NCI-H1417 treated with DMSO at 0.1 percent for 48 hours (cell line): ENCODE measurements around the gene TEX19.
"Not testable (repeated sequence)": the region's sequence is repeated elsewhere in the genome, so short reads cannot be mapped to it uniquely, and the experiment has no call there.

Source experiments
- DNase-seq: peaks from one replicate; lab custom pipeline; 2025; lab: John Stamatoyannopoulos, UW

Gene TEX19

DNA sequence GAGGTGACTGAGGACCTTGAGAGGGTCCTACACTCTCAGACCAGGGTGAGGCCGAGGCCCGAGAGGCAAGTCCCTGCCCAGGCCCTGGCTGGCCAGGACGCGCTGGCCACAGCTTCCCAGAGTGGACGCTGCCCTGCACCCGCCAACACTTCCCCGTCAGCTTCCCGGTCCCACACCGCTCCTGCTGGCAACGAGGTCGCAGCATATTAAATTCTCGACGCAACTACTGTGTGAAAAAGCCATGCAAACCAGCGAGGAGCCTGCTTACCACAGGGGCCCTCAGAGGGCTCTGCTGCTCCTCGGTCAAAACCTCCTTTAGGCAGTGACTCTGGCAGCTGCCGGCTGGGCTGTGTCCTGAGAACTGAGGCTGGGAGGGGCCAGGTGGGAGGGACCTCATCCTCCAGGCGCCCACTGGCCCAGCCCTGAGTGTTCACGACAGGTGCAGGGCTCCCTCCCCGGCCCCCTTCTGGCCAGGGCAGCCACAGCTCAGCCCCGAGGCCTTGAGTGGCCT, 2.1 kb upstream of the TEX19 start:
- no peak for DNase-seq

DNA sequence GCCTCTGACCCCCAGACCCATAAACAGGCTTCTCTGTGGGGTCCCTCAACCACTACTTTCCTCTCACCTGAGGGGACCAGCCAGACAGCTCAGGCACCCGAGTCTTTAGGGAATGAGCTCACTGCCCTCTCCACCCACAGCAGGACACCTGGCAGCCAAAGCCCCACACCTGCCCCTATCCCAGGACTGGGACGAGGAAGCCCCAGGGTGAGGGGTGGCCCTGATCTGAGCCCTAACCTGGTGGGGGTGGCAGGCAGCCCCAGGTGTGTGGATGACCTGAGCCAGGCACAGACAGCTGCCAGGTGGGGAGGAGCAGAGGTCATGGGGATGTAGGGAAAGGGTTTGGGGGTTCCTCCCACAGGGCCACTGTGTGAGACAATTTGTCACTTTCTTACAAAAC, 1.7 kb upstream of the TEX19 start:
- DNase-seq = no peak

DNA sequence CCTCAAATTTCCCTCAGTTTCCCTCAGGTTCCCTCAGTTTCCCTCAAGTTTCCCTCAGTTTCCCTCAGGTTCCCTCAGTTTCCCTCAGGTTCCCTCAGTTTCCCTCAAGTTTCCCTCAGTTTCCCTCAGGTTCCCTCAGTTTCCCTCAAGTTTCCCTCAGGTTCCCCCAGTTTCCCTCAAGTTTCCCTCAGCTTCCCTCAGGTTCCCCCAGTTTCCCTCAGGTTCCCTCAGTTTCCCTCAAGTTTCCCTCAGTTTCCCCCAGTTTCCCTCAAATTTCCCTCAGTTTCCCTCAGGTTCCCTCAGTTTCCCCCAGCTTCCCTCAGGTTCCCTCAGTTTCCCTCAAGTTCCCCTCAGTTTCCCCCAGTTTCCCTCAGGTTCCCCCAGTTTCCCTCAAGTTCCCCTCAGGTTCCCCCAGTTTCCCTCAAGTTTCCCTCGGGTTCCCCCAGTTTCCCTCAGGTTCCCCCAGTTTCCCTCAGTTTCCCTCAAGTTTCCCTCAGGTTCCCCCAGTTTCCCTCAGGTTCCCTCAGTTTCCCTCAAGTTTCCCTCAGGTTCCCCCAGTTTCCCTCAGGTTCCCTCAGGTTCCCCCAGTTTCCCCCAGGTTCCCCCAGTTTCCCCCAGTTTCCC, 516 bp downstream of the TEX19 start:
- DNase-seq = not testable (repeated sequence)

DNA sequence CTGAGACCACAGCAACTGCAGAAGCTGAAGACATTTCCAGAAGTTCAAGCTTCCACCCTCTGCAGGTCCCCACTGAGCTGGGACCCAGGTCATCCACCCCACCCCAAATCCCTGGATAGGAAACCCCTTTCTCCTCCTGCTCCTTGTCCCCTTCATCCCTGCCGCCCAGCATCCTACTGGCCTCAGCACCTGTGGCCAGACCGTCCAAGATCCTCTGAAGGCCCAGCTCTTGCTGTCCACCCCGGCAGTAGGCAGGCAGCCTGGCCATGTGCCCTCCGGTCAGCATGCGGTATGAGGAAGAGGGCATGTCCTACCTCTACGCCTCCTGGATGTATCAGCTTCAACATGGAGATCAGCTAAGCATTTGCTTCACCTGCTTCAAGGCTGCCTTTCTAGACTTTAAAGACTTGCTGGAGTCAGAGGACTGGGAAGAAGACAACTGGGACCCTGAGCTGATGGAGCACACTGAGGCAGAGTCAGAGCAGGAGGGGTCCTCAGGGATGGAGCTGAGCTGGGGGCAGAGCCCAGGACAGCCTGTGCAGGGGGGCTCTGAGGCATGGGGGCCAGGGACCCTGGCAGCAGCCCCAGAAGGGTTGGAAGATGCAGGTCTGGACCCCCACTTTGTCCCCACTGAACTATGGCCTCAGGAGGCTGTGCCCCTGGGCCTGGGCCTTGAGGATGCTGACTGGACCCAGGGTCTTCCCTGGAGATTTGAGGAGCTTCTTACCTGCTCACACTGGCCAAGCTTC, 3.0 kb downstream of the TEX19 start:
- no peak for DNase-seq

DNA sequence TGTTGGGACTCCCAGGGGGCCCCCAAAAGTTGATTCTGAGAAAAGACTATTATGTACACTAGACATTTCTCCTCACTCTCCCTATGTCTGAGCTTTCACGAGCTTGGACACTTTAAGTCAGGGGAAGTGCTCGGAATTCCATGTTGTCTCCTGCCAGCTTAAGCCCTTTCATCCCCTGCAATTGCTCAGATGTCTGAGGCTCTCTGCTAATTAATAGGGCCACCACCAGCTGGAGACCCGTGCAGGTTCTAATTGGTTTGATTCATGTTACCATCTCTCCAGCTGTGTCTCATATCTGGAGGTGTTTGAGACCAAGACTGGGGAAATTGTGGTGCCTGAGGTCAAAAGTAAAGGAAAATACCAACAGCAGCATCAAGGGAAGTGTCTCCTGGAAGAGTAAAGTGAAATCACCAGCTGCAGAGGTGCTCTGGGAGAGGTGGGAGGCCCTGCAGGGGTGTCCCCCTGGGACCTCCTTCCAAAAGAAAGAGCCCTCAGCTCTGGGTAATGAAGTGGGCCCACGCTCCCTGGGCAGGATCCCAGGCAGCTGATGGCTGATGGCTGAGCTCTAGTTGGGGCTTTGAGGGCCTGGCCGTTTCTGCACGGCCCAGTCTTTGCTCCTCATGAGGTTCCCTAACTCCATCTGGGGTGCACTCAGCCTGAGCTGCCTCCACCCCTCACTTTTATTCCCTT, 6.7 kb downstream of the TEX19 start:
- DNase-seq = no peak

DNA sequence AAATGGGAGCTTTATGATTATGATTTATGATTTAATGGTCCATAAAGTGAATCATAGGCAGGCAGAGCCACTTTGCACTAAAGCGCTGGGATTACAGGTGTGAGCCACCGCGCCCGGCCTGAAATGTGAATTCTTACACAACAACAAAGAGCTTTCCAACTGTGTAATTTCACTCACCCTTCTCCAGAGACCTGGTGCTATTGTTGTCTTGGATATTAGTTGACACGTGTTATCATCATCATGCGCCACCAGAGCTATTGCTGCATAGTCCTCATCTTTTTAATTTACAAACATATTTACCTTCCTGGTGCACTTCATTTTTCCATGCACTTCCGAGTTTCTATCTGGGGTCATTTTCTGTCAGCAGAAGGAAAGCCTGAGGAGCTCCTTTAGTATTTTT, 7.7 kb downstream of the TEX19 start:
- DNase-seq = peak; percentile 61

DNA sequence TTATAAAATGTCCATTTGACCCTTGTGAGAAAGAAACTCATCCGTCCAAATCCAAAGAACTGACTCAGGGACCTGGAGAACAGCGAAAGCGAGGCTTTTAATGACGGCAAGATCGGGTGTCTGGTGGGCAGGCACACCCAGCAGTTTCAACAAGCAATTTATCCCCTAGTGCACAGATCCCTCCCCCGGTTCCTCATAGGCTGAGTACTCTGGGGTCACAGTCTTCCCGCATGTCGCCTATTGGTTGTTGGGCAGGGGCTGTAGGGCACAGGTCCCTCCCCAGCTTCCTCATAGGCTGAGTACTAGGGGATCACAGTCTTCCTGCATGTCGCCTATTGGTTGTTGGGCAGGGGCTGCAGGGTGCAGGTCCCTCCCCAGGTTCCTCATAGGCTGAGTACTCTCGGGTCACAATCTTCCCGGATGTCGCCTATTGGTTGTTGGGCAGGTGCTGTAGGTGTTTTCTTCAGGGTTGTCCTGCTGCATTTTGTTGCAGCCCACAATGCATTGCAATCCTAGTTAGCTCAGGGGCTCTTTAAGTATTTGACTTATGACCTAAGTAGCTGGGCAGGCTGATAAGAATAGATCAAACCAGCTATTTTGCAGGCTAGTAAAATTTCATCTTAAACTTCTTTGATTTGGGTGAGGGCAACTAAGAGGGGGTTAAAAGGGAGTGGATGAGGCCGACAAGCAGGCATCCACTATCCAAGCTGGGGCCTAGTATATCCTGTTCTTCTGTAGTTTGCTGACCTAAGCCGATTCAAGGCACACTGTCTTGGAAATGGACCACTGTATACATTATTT, 8.9 kb downstream of the TEX19 start:
- DNase-seq = no peak

DNA sequence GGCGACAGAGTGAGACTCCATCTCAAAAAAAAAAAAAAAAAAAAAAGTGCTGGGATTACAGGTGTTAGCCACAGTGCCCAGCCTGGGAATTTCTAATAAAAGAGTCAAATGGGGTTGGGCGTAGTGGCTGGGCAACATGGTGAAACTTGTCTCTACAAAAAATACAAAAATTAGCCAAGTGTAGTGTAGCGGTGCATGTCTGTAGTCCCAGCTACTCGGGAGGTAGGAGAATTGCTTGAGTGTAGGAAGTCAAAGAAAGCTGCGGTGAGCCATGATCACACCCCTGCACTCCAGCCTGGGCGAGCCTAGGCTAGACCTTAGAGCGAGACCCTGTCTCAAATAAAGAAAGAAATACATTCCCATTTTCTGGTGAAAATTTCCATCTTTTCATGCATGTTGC, 10.2 kb downstream of the TEX19 start:
- no peak for DNase-seq

DNA sequence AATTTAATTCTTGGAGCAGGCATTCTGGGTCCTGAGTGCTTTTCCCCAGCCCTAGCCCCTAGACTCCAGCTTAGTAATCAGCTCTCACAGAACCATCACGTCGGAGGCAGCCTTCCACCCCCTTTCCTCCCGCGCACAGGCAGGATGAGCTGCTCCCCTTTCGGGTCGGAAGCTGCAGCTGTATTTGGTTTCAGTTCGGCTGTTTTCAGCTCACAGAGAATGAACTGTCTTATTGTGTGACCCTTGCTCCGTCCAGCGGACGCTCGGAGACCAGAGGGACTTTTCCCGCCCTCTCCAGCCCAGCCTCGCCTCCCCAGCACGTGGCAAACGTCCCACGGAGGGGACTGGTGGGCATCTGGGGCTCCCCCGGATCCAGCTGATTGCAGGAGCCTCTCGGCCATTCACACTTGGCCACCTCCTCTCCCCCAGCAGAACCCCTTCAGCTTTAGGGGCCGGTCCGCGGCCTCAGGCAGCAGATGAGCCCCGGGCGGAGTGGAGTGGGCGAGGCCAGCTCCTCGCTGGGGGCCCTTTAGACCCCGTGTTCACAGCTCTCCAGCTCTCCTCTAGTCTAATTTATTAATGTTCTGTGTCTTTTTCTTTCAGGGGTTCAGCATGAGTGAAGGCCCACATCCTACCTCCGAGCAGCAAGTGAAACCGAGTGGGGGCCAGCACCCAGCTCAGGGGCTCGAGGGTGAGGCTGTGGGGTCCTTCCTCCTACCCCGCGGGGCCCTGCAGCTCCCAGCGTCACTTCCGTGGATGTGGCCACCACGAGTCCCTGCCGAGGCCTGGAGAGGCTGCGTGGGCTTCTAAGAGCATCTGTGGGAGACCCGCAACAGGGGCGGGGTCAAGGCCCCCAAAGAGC, 11.7 kb downstream of the TEX19 start:
- DNase-seq = no peak

DNA sequence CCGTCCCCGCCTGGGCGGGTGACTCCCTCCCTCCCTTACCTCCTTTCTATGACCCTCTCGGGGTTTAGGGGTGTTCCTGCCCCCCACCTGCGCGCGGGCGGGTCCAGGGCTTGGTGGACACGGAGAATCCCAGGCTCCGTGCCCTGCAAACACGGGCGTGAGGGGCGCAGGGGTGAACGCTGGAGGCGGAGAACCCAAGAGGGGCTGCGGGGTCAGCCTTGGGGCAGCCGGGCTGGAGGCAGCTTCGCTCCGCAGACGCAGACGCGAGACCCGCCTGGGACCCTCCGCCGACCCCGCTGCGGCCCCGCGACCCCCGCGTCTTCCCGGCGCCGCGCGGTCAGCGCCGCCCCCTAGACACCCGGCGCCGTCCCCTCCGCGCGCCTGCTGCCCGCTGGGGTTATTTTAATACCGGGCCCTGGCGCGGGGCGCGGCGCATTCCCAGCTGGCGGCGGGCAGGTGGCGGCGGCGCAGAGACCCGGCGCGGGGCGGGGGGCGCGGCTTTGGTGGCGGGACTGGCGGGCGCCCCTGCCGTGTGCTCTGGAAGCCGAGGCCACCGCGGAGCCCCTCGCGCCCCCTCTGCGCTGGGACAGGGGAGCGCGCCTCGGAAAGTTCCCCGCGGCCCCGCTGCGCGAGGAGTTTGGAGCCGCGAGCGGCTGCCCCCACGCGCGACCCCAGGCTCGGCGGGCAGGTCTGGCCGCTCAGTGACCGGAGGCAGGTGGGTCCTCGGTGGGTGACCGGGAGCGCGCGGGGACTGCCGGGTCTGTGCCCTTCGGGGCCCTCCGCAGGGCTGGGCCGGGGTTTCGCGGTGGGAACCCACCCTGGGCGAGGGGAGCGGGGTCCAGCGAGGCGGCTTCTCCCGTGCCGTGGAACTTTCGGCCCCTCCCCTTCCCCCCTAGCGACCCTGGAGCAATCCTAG, 12.5 kb downstream of the TEX19 start, which contains the start of gene UTS2R:
UTS2R (plus strand) TSS at position 433 of the 916 bp plus-strand sequence. CDS start 2,560 bp downstream, outside the sequence.
- DNase-seq = no peak

DNA sequence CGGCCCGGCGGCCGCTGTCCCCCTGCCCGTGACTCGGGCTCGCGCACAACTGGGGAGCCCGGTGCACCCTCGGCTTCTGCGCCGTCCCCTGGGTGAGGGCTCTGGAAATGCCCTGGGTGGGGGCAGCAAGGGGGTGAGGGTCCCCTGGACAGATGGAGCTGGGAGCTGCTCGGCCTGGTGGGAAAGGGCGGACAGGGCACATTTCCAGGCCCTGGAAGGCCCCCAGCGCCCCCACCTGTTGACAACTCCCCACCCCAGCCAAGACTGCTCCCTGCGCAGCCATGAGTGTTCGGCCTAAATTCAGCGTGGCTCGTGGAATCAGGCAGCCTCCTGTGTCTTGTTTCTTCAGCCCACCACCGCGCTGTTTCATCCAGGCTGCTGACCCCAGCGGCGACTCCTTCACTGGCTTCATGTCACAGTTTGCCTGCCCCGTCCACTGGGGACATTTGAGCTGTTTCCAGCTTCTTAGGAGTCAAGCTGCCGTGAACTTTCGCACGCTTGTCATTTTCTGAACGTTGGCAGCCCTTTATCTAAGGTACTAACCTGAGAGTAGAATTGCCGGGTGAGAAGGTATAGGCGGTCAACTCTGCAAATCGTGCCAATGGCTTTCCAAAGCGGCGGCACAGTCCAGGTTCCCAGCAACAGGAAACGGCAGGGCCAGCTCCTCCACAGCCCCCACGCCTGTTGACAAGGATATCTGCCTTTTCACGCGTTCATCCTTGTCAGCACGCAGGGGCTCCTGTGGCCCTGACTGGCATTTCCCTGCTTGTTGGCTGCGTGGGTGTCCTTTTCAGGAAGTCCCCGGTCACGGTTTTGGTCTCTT, 13.4 kb downstream of the TEX19 start:
- no peak for DNase-seq

DNA sequence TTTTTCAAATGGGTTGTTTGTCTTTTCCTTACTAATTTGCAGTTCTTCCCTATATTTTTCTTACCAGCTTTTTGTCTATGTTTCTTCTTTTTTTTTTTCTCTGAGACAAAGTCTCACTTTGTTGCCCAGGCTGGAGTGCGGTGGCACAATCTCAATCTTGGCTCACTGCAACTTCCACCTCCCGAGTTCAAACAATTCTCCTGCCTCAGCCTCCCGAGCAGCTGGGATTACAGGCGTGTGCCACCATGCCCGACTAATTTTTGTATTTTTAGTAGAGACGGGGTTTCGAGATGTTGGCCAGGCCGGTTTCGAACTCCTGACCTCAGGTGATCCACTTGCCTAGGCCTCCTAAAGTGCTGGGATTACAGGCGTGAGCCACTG, 14.0 kb downstream of the TEX19 start:
- DNase-seq = not testable (repeated sequence)

DNA sequence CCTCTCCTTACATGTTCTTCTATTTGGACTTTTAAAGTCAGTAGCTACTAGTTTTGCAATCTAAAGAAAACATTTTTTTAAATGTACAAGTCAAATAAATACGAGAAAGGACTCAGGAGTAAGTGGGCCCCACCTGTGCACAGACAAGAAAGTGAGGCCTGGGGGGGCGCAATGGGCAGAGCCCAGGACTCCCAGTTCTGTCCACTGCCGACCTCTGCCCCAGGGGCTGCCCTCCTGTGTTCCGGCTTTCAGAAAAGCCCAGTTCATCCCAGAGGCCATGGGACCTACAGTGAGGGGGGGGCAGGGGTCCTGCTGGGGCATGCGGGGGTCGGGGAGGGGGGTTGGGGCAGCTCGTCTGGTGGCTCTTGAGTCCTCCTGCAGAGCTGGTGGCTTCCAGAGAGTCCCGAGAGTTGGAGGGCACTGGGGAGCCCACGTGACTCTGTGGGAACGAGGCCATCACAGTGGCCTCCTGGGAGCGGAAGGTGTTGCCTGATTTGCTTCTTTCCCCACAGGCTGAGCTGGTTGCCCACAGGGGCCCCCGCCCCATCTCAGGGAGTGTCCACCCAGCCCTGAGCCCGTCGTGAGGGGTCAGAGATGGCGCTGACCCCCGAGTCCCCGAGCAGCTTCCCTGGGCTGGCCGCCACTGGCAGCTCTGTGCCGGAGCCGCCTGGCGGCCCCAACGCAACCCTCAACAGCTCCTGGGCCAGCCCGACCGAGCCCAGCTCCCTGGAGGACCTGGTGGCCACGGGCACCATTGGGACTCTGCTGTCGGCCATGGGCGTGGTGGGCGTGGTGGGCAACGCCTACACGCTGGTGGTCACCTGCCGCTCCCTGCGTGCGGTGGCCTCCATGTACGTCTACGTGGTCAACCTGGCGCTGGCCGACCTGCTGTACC, 14.9 kb downstream of the TEX19 start:
- no peak for DNase-seq

DNA sequence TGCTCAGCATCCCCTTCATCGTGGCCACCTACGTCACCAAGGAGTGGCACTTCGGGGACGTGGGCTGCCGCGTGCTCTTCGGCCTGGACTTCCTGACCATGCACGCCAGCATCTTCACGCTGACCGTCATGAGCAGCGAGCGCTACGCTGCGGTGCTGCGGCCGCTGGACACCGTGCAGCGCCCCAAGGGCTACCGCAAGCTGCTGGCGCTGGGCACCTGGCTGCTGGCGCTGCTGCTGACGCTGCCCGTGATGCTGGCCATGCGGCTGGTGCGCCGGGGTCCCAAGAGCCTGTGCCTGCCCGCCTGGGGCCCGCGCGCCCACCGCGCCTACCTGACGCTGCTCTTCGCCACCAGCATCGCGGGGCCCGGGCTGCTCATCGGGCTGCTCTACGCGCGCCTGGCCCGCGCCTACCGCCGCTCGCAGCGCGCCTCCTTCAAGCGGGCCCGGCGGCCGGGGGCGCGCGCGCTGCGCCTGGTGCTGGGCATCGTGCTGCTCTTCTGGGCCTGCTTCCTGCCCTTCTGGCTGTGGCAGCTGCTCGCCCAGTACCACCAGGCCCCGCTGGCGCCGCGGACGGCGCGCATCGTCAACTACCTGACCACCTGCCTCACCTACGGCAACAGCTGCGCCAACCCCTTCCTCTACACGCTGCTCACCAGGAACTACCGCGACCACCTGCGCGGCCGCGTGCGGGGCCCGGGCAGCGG, 15.7 kb downstream of the TEX19 start:
- DNase-seq = no peak

DNA sequence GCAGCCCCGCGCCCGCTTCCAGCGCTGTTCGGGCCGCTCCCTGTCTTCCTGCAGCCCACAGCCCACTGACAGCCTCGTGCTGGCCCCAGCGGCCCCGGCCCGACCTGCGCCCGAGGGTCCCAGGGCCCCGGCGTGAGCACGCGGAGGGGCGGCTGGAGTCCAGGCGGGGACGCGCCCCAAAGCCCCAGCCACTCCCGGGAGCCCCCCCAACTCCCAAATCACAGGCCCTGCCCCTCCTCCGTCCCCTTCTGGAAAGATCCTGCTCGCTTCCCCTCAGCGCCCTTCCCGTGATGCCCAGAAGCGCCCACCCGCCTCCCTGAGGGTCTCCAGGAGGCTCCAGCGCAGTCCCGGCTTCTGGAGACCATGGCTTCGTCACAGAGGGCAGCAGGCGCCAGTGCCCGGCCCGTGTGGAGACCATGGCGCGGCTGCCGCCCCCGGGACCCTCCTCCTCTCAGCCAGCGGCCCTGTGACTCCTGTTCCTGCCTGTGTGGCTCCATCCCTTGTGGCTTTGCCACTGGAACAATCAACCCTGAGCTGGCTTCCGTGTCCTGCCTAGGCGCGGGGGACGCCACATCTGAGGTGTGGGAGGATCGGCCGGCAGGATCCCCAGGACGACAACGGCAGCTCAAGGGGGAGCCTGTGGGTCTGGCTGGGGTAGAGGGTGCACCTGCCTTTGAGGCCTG, 16.5 kb downstream of the TEX19 start:
- DNase-seq = no peak

DNA sequence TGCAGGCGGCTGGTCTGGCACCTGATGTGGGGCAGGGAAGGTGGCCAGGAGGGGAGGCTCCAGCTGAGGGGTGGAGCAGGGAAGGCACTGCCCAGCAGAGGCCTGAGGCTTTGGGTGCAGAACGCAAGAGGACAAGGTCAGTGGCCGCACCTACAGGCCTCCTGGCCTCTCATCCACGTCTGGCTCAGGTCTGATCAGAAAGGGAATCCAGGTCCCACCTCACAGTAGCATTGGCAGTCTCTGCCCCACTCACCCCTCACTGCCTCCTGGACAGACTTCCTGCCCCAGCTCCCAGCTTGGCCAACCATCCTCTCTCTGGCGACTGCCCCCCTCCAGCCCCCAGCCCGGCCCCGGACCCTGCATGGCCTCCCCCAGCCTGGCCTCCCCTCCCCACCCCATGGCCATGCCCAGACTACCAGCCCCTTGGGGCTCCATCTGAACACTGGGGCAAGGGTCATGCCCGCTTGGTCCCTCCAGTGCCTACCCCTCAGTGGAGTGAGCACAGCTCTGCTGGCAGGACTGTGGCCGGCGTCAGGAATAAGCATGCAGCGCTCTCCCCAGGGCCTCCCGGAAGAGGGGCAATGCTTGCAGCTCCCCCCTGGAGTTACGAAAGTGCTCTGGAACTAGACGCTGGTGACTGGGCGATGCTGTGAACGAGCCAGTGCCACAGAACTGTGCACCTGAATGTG, 17.1 kb downstream of the TEX19 start:
- DNase-seq = no peak
